A549 (cell line): ENCODE data around the gene NXPH4.

Experiments used
- CEBPB ChIP-seq, 2 experiments: fragments of >200 bp in 1 of 2; sonication (Bioruptor Twin) in 1 of 2; formaldehyde crosslinking in 1 of 2; IDR thresholded peaks; 2 replicates each; pipeline ENCODE4 v1.6.1; 2012 to 2016
- KDM5A ChIP-seq: fragments of 200-600 bp; sonication (generic); IDR thresholded peaks from 2 replicates; pipeline ENCODE4 v1.6.1; 2016; ENCODE audit warnings: antibody characterized with exemption, mild to moderate bottlenecking
- MAFK ChIP-seq: fragments of 450-650 bp; IDR thresholded peaks from 2 replicates; pipeline ENCODE4 v1.6.1; 2014; ENCODE audit not compliant: partially characterized antibody
- PHF8 ChIP-seq: fragments of 200-600 bp; sonication (generic); IDR thresholded peaks from 2 replicates; pipeline ENCODE4 v1.6.1; 2016; ENCODE audit warnings: low read depth, mild to moderate bottlenecking, antibody characterized with exemption, moderate library complexity, borderline replicate concordance
- POLR2A ChIP-seq: IDR thresholded peaks from 2 replicates; pipeline ENCODE4 v1.6.1; 2012; ENCODE audit warnings: mild to moderate bottlenecking, low read length
- POLR2AphosphoS2 ChIP-seq: conservative IDR thresholded peaks from 2 replicates; pipeline ENCODE4 v1.6.1; 2012; ENCODE audit warnings: low read length, improper control_type of control experiment, inconsistent platforms
- RAD21 ChIP-seq, 2 experiments: fragments of >200 bp in 1 of 2; sonication (Bioruptor Twin) in 1 of 2; formaldehyde crosslinking in 1 of 2; IDR thresholded peaks in 1 of 2; conservative IDR thresholded peaks in 1 of 2; 2 replicates in 1 of 2; 3 replicates in 1 of 2; pipeline ENCODE4 v1.6.1; 2012 to 2018; ENCODE audit warnings: inconsistent platforms in 1 of 2
- RNF2 ChIP-seq: fragments of 200-600 bp; sonication (generic); IDR thresholded peaks from 2 replicates; pipeline ENCODE4 v1.6.1; 2016; ENCODE audit warnings: low read depth, mild to moderate bottlenecking, antibody characterized with exemption, moderate library complexity, borderline replicate concordance
- ZFP36 ChIP-seq: fragments of 450-650 bp; IDR thresholded peaks from 2 replicates; pipeline ENCODE4 v1.6.1; 2014; ENCODE audit warnings: borderline replicate concordance; ENCODE audit not compliant: partially characterized antibody
- TF ChIP-seq, protein P1 (sequence below): fragments of >200 bp; sonication (Bioruptor Twin); formaldehyde crosslinking; IDR thresholded peaks from 3 replicates; pipeline ENCODE4 v1.5.1; 2016
- TF ChIP-seq, protein P2 (sequence below): IDR thresholded peaks from 2 replicates; pipeline ENCODE4 v1.6.1; 2012
- TF ChIP-seq, protein P3 (sequence below): IDR thresholded peaks from 2 replicates; pipeline ENCODE4 v1.6.1; 2012
- TF ChIP-seq, protein P4 (sequence below): fragments of 250-450 bp; sonication (Bioruptor Pico); IDR thresholded peaks from 2 replicates; pipeline ENCODE4 v1.5.0; 2021; ENCODE audit warnings: mild to moderate bottlenecking, moderate library complexity, borderline replicate concordance

DNA sequence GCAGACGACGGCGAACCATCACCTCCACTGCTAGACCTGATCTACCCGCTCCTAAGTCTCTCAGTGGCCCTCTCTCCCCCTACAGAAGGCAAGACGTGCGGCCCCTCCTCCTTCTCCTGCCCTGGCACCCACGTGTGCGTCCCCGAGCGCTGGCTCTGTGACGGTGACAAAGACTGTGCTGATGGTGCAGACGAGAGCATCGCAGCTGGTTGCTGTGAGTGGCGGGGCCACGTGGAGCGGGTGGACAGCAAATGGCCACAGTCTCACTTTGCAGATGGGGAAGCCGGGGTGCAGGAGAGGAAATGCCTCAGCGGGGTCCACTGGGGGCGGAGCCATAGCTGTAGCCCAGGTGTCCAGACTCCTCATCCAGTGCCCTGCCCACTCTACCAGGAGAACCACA lies 21.4 kb upstream of the NXPH4 start:
- TF ChIP-seq, protein P1, sequence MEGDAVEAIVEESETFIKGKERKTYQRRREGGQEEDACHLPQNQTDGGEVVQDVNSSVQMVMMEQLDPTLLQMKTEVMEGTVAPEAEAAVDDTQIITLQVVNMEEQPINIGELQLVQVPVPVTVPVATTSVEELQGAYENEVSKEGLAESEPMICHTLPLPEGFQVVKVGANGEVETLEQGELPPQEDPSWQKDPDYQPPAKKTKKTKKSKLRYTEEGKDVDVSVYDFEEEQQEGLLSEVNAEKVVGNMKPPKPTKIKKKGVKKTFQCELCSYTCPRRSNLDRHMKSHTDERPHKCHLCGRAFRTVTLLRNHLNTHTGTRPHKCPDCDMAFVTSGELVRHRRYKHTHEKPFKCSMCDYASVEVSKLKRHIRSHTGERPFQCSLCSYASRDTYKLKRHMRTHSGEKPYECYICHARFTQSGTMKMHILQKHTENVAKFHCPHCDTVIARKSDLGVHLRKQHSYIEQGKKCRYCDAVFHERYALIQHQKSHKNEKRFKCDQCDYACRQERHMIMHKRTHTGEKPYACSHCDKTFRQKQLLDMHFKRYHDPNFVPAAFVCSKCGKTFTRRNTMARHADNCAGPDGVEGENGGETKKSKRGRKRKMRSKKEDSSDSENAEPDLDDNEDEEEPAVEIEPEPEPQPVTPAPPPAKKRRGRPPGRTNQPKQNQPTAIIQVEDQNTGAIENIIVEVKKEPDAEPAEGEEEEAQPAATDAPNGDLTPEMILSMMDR, result no peak
- TF ChIP-seq POLR2A, result no peak
- TF ChIP-seq ZFP36, result no peak
- no peak for TF ChIP-seq POLR2AphosphoS2
- no peak for TF ChIP-seq KDM5A
- no peak for TF ChIP-seq RNF2
- no peak for TF ChIP-seq RAD21 (conservative IDR thresholded peaks at IDR 0.05 in 1 of 2, IDR thresholded peaks at IDR 0.05 in 1 of 2)
- TF ChIP-seq, protein P2, sequence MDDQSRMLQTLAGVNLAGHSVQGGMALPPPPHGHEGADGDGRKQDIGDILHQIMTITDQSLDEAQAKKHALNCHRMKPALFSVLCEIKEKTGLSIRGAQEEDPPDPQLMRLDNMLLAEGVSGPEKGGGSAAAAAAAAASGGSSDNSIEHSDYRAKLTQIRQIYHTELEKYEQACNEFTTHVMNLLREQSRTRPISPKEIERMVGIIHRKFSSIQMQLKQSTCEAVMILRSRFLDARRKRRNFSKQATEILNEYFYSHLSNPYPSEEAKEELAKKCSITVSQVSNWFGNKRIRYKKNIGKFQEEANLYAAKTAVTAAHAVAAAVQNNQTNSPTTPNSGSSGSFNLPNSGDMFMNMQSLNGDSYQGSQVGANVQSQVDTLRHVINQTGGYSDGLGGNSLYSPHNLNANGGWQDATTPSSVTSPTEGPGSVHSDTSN, result no peak
- TF ChIP-seq MAFK, result no peak
- TF ChIP-seq CEBPB (IDR thresholded peaks at IDR 0.05), result no peak
- TF ChIP-seq, protein P3, sequence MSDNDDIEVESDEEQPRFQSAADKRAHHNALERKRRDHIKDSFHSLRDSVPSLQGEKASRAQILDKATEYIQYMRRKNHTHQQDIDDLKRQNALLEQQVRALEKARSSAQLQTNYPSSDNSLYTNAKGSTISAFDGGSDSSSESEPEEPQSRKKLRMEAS, result no peak
- TF ChIP-seq, protein P4, sequence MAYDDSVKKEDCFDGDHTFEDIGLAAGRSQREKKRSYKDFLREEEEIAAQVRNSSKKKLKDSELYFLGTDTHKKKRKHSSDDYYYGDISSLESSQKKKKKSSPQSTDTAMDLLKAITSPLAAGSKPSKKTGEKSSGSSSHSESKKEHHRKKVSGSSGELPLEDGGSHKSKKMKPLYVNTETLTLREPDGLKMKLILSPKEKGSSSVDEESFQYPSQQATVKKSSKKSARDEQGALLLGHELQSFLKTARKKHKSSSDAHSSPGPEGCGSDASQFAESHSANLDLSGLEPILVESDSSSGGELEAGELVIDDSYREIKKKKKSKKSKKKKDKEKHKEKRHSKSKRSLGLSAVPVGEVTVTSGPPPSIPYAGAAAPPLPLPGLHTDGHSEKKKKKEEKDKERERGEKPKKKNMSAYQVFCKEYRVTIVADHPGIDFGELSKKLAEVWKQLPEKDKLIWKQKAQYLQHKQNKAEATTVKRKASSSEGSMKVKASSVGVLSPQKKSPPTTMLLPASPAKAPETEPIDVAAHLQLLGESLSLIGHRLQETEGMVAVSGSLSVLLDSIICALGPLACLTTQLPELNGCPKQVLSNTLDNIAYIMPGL (CRISPR knock-in tag), result no peak
- TF ChIP-seq PHF8, result no peak
